K562 (cell line): ENCODE measurements around the gene GAD1. TPM values are rescaled to one million over a fixed set of nuclear protein-coding genes. Genes with fewer than 3 reads are reported as not detected.

Experiments
- ATAC-seq: fragments of 200-7000 bp; cut with Tn5 transposase; 3 replicates; pipeline ENCODE4 v1.9.1; 2020; ENCODE audit warnings: moderate library complexity
- BruUV-seq: library from RNA; stranded (reverse); fragments of 400-500 nt; replicated peaks from 2 replicates; lab custom pipeline; 2021; lab: Mats Ljungman, UMichigan
- CTCF ChIA-PET: fragments of 300-600 bp; formaldehyde crosslinking; extraction: SDS; loops from one replicate; lab custom pipeline; 2021; ENCODE audit warnings: low intra/inter-chr PET ratio; lab: Yijun Ruan, JAX
- POLR2A ChIA-PET: fragments of 300-600, 350-650 bp; sonication (Branson Sonifier 250); formaldehyde crosslinking; extraction: SDS; loops from one replicate; lab custom pipeline; 2021; ENCODE audit warnings: antibody characterized with exemption, inconsistent platforms; lab: Yijun Ruan, JAX
- DNase-seq, 4 experiments: peaks; one replicate each; pipeline versions ENCODE4 v3.0.0 to v3.0.0-alpha.2; 2011 to 2018; ENCODE audit warnings: low spot score in 3 of 4, mixed read lengths in 3 of 4; ENCODE audit errors: extremely low read depth in 1 of 4
- FAIRE-seq: peaks from 2 replicates; lab custom pipeline; 2011; peaks lifted over from hg19 to GRCh38; lab: Jason Lieb, UNC
- H2AFZ ChIP-seq: 2 replicates; pipeline ENCODE4 v1.6.0; 2011; ENCODE audit warnings: low read depth, low read length, control low read depth, inconsistent platforms
- H3K27ac ChIP-seq: fragments of 200-600 bp; 3 replicates; pipeline ENCODE4 v1.8.0; 2011; ENCODE audit warnings: low read depth, mild to moderate bottlenecking, control low read depth, inconsistent platforms, low read length, moderate library complexity, mixed read lengths; ENCODE audit errors: extremely low read depth
- H3K27me3 ChIP-seq, 2 experiments: fragments of 300-600 bp in 1 of 2; 2 replicates in 1 of 2; 3 replicates in 1 of 2; pipeline versions ENCODE4 v1.6.0 to v1.8.0; 2011; ENCODE audit warnings: inconsistent platforms in 2 of 2, low read length in 2 of 2, mild to moderate bottlenecking in 1 of 2, mixed read lengths in 1 of 2, moderate library complexity in 1 of 2; ENCODE audit not compliant: control insufficient read depth in 2 of 2, insufficient read depth in 2 of 2
- H3K36me3 ChIP-seq: fragments of 300-600 bp; 3 replicates; pipeline ENCODE4 v1.8.0; 2011; ENCODE audit warnings: mild to moderate bottlenecking, low read length, inconsistent platforms; ENCODE audit not compliant: control insufficient read depth, insufficient read depth
- H3K4me1 ChIP-seq, 2 experiments: fragments of 200-600 bp in 1 of 2; replicated peaks in 1 of 2; 2 replicates in 1 of 2; 3 replicates in 1 of 2; pipeline versions ENCODE4 v1.5.1 to v1.8.0; 2011; ENCODE audit warnings: inconsistent platforms in 2 of 2, low read length in 2 of 2, mild to moderate bottlenecking in 1 of 2, mixed read lengths in 1 of 2, moderate library complexity in 1 of 2; ENCODE audit not compliant: control insufficient read depth in 2 of 2, insufficient read depth in 2 of 2
- H3K4me2 ChIP-seq: 2 replicates; pipeline ENCODE4 v1.6.1; 2011; ENCODE audit warnings: low read length, control low read depth, inconsistent platforms, mixed read lengths; ENCODE audit not compliant: insufficient read depth
- H3K4me3 ChIP-seq: fragments of 200-600 bp; sonication (generic), shearing (Covaris generic); 2 replicates; pipeline ENCODE4 v1.5.1; 2016; ENCODE audit warnings: control low read depth, inconsistent platforms
- H3K79me2 ChIP-seq: fragments of 200-600 bp; 3 replicates; pipeline ENCODE4 v1.8.0; 2011; ENCODE audit warnings: low read length, inconsistent platforms; ENCODE audit not compliant: control insufficient read depth, insufficient read depth
- H3K9ac ChIP-seq, 2 experiments: 2 replicates each; pipeline versions ENCODE4 v1.6.0 to v1.6.1; 2011; ENCODE audit warnings: low read depth in 2 of 2, low read length in 2 of 2, control low read depth in 1 of 2, inconsistent platforms in 1 of 2, mild to moderate bottlenecking in 1 of 2, mixed read lengths in 1 of 2; ENCODE audit not compliant: insufficient read depth in 1 of 2
- H3K9me1 ChIP-seq: one replicate; pipeline ENCODE4 v1.6.0; 2011; ENCODE audit warnings: inconsistent platforms, mild to moderate bottlenecking, low read length, moderate library complexity; ENCODE audit not compliant: control insufficient read depth, insufficient read depth
- H3K9me3 ChIP-seq: replicated peaks from 2 replicates; pipeline ENCODE4 v1.5.1; 2011; ENCODE audit warnings: low read depth, low read length, inconsistent platforms; ENCODE audit not compliant: control insufficient read depth, insufficient read depth
- H4K20me1 ChIP-seq: replicated peaks from 2 replicates; pipeline ENCODE4 v1.6.1; 2011; ENCODE audit warnings: low read length, inconsistent platforms, mixed read lengths; ENCODE audit not compliant: control insufficient read depth, insufficient read depth
- CREB1 ChIP-seq, 2 experiments: sonication (generic) in 1 of 2; formaldehyde crosslinking in 1 of 2; IDR thresholded peaks; 2 replicates each; pipeline versions ENCODE4 v1.6.1 to v1.8.0; 2012 to 2022; ENCODE audit warnings: inconsistent platforms in 1 of 2, mild to moderate bottlenecking in 1 of 2, missing genetic modification reagents in 1 of 2, moderate library complexity in 1 of 2
- CREM ChIP-seq: IDR thresholded peaks from 2 replicates; pipeline ENCODE4 v1.6.1; 2014; ENCODE audit warnings: antibody characterized with exemption, low read depth
- FOXO4 ChIP-seq: fragments of 450-650 bp; formaldehyde crosslinking; IDR thresholded peaks from 2 replicates; pipeline ENCODE4 v1.4.0; 2020; ENCODE audit warnings: mild to moderate bottlenecking, moderate library complexity
- TEAD2 ChIP-seq: fragments of 450-650 bp; IDR thresholded peaks from 2 replicates; pipeline ENCODE4 v1.6.1; 2016; ENCODE audit warnings: missing genetic modification characterization, control low read depth, missing compliant biosample characterization
- ZNF57 ChIP-seq: fragments of 450-650 bp; formaldehyde crosslinking; IDR thresholded peaks from 2 replicates; pipeline ENCODE4 v1.4.0; 2020; ENCODE audit warnings: mild to moderate bottlenecking, moderate library complexity
- WGBS: fragments of 100-300 bp; shearing (Covaris generic); methylation state at CpG from one replicate; pipeline ENCODE4 v1.1.6; 2016; ENCODE audit warnings: low coverage, mixed read lengths; ENCODE audit not compliant: insufficient coverage; ENCODE audit errors: missing lambda C conversion rate; 5-methylcytosine and 5-hydroxymethylcytosine counted together
- in situ Hi-C: fragments of 300-500 bp; cut with MboI; formaldehyde crosslinking; loops from 4 replicates; pipeline ENCODE4 v1.15.0; 2018; ENCODE audit warnings: inconsistent platforms, mixed read lengths
- intact Hi-C: fragments of 100-400 bp; cut with micrococcal nuclease; formaldehyde crosslinking; loops from 2 replicates; pipeline ENCODE4 v1.14.2; 2022
- polyA plus RNA-seq, 8 experiments: library from polyadenylated mRNA; depleted of rRNA in 4 of 8; stranded (reverse) in 5 of 8; unstranded in 3 of 8; fragments of >200 nt; fragmentation: Nextera tagmentation in 2 of 8; fragmentation: Illumina TruSeq in 1 of 8; extraction: Ambion mirVana in 2 of 8; extraction: Trizol in 1 of 8; gene quantifications; 2 replicates each; pipeline versions ENCODE4 v1.2.1 to v1.2.3, GENCODE V29; 2011 to 2014; ENCODE audit warnings: inconsistent platforms in 1 of 8, missing spikeins in 1 of 8
- total RNA-seq, 7 experiments: library from RNA; depleted of rRNA in 6 of 7; stranded (reverse); fragments of >200 nt in 6 of 7; fragmentation: Illumina TruSeq in 2 of 7; extraction: Trizol in 2 of 7; gene quantifications; 2 replicates each; pipeline versions ENCODE4 v1.2.1 to v1.2.3, GENCODE V29; 2011 to 2021; ENCODE audit warnings: low replicate concordance in 1 of 7
- TF ChIP-seq, protein P1 (sequence below): sonication (generic); formaldehyde crosslinking; IDR thresholded peaks from 2 replicates; pipeline ENCODE4 v1.8.0; 2022; ENCODE audit warnings: mild to moderate bottlenecking, missing genetic modification reagents
- TF ChIP-seq, protein P2 (sequence below): fragments of 450-650 bp; IDR thresholded peaks from 2 replicates; pipeline ENCODE4 v1.6.1; 2014; ENCODE audit warnings: low read depth, mild to moderate bottlenecking, moderate library complexity, borderline replicate concordance

GAD1 gene
- total and polyA plus RNA-seq, 9 of the 15 experiments (the other 6 are each of a cell fraction or from before 2014, with no cell fraction given), result 2.7 to 29.1 (median 15.7) TPM

DNA sequence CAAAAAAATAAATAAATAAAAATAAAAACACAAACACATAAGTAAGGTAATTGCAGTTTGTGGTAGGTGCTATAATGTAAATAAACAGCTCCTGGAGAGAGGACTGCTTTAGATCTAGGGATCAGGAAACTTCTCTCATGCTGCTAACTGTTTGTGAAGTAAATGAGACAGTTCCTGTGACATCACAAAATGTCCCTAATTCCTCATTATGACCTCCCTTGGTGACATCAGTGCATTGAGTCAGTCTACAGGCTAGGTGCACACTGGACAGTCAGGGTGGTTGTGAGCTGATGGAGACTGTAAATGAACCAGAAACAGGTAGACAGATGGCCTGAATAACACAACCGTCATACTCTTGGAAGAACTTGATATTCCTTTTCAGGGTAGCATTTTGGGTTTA, 33.1 kb upstream of the GAD1 start:
- H3K9me3 ChIP-seq, result no peaks in the 10 kb centered on the region
- peaks cover 0 to 4% of the 10 kb centered on the region in 2 experiments; a peak in 2 of 5 replicates for H3K4me1 ChIP-seq
- H2AFZ ChIP-seq, result 0 out of 2 replicates have a peak overlapping the region, but pooled peaks have one; percentile 25
- WGBS, result 46% methylated on average over 1 of the region's 1 CpG
- H3K9ac ChIP-seq, result no peak overlapping the region
- in situ Hi-C loops, result no loop called here
- H3K79me2 ChIP-seq, result no peaks in the 10 kb centered on the region
- no peaks in the 10 kb centered on the region for H3K36me3 ChIP-seq
- POLR2A ChIA-PET, result interaction anchor here (1.4 to 2.2 kb wide), 2 partner anchors 9 to 12 kb away, joined by 4 to 9 read pairs; no protein-coding TSS in a partner anchor
- intact Hi-C loops, result no loop called here
- no peaks in the 10 kb centered on the region for H3K27me3 ChIP-seq
- no peak for TF ChIP-seq ZNF57 (CRISPR knock-in tag)
- TF ChIP-seq, protein P1, sequence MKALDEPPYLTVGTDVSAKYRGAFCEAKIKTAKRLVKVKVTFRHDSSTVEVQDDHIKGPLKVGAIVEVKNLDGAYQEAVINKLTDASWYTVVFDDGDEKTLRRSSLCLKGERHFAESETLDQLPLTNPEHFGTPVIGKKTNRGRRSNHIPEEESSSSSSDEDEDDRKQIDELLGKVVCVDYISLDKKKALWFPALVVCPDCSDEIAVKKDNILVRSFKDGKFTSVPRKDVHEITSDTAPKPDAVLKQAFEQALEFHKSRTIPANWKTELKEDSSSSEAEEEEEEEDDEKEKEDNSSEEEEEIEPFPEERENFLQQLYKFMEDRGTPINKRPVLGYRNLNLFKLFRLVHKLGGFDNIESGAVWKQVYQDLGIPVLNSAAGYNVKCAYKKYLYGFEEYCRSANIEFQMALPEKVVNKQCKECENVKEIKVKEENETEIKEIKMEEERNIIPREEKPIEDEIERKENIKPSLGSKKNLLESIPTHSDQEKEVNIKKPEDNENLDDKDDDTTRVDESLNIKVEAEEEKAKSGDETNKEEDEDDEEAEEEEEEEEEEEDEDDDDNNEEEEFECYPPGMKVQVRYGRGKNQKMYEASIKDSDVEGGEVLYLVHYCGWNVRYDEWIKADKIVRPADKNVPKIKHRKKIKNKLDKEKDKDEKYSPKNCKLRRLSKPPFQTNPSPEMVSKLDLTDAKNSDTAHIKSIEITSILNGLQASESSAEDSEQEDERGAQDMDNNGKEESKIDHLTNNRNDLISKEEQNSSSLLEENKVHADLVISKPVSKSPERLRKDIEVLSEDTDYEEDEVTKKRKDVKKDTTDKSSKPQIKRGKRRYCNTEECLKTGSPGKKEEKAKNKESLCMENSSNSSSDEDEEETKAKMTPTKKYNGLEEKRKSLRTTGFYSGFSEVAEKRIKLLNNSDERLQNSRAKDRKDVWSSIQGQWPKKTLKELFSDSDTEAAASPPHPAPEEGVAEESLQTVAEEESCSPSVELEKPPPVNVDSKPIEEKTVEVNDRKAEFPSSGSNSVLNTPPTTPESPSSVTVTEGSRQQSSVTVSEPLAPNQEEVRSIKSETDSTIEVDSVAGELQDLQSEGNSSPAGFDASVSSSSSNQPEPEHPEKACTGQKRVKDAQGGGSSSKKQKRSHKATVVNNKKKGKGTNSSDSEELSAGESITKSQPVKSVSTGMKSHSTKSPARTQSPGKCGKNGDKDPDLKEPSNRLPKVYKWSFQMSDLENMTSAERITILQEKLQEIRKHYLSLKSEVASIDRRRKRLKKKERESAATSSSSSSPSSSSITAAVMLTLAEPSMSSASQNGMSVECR, result no peak
- TF ChIP-seq, protein P2, sequence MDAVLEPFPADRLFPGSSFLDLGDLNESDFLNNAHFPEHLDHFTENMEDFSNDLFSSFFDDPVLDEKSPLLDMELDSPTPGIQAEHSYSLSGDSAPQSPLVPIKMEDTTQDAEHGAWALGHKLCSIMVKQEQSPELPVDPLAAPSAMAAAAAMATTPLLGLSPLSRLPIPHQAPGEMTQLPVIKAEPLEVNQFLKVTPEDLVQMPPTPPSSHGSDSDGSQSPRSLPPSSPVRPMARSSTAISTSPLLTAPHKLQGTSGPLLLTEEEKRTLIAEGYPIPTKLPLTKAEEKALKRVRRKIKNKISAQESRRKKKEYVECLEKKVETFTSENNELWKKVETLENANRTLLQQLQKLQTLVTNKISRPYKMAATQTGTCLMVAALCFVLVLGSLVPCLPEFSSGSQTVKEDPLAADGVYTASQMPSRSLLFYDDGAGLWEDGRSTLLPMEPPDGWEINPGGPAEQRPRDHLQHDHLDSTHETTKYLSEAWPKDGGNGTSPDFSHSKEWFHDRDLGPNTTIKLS, result no peak
- TF ChIP-seq FOXO4 (CRISPR knock-in tag), result no peak
- TF ChIP-seq TEAD2 (tag), result no peak
- TF ChIP-seq CREB1 (IDR thresholded peaks at IDR 0.05), result peak; percentile 64; the same call in 1 of the 2 replicates
- TF ChIP-seq CREB1 (CRISPR knock-in tag; IDR thresholded peaks at IDR 0.05), result no peak
- peak; percentile 71 for TF ChIP-seq CREM
- TF ChIP-seq, all 486 proteins: peak for 2
- H4K20me1 ChIP-seq, result no peaks in the 10 kb centered on the region
- H3K4me3 ChIP-seq, result no peak overlapping the region
- ATAC-seq, result peak; percentile 42; the same call in 2 of the 3 replicates
- H3K4me2 ChIP-seq, result no peak overlapping the region
- no peak overlapping the region for H3K27ac ChIP-seq
- H3K9me1 ChIP-seq, result no peaks in the 10 kb centered on the region
- DNase-seq, result no peak
- no TSS peak for BruUV-seq
- FAIRE-seq, result no peak
- CTCF ChIA-PET, result no interaction called here
